Esophagus squamous epithelium (tissue), 5 donors: ENCODE data around the gene PCAT7. TPM values are rescaled to one million over a fixed set of nuclear protein-coding genes. Genes with fewer than 3 reads are reported as not detected.

Experiments
- DNase-seq: peaks from one replicate; lab custom pipeline; 2025; lab: John Stamatoyannopoulos, UW
- H3K27ac ChIP-seq, 4 donors: fragments of 200-600 bp; sonication (generic); one replicate each; pipeline ENCODE4 v1.5.1; 2016 to 2019; ENCODE audit warnings: mild to moderate bottlenecking in 1 of 4
- H3K27me3 ChIP-seq, 4 donors: fragments of 200-600 bp; sonication (generic); 1 replicate in 3 of 4; 2 replicates in 1 of 4; pipeline versions ENCODE4 v1.5.1 to v1.6.0; 2017 to 2021; ENCODE audit warnings: antibody characterized with exemption in 1 of 4
- H3K36me3 ChIP-seq, 3 donors: fragments of 200-600 bp; sonication (generic); one replicate each; pipeline ENCODE4 v1.5.1; 2016 to 2019
- H3K4me1 ChIP-seq, 3 donors: fragments of 200-600 bp; sonication (generic); one replicate each; pipeline ENCODE4 v1.5.1; 2017 to 2019
- H3K4me3 ChIP-seq, 4 donors: fragments of 200-600 bp; sonication (generic); 1 replicate in 3 of 4; 2 replicates in 1 of 4; pipeline ENCODE4 v1.5.1; 2016 to 2019; ENCODE audit warnings: mild to moderate bottlenecking in 2 of 4, moderate library complexity in 1 of 4
- H3K9me3 ChIP-seq, 3 donors: fragments of 200-600 bp; sonication (generic); one replicate each; pipeline ENCODE4 v1.5.1; 2016 to 2019
- POLR2A ChIP-seq, 4 donors: fragments of 450-650 bp; IDR thresholded peaks; one replicate each; pipeline ENCODE4 v1.6.1; 2017; ENCODE audit warnings: antibody characterized with exemption in 4 of 4, mild to moderate bottlenecking in 4 of 4, moderate library complexity in 3 of 4
- whole genome bisulfite sequencing, 2 donors: methylation state at CpG; one replicate each; pipeline ENCODE4 v1.1.5; 2018; 5-methylcytosine and 5-hydroxymethylcytosine counted together
- intact Hi-C: fragments of 100-400 bp; cut with DNase I; formaldehyde crosslinking; loops from one replicate; pipeline ENCODE4 v1.15.0; 2022
- total RNA-seq, 4 donors: library from RNA; depleted of rRNA; stranded (reverse); fragments of >200 nt; gene quantifications; one replicate each; pipeline ENCODE4 v1.1.0, GENCODE V29; 2016
- TF ChIP-seq, protein P1 (sequence below), 6 experiments: fragments of 450-650 bp in 4 of 6; fragments of 200-600 bp in 2 of 6; sonication (generic) in 2 of 6; IDR thresholded peaks; one replicate each; pipeline ENCODE4 v1.5.1; 2016 to 2019; ENCODE audit warnings: antibody characterized with exemption in 6 of 6, mild to moderate bottlenecking in 4 of 6, moderate library complexity in 4 of 6
- donor health status: DM: yes; HTN: yes; CAD: no.

Gene PCAT7
- total RNA-seq, 4 donors from 2014 or later, result not detected

DNA sequence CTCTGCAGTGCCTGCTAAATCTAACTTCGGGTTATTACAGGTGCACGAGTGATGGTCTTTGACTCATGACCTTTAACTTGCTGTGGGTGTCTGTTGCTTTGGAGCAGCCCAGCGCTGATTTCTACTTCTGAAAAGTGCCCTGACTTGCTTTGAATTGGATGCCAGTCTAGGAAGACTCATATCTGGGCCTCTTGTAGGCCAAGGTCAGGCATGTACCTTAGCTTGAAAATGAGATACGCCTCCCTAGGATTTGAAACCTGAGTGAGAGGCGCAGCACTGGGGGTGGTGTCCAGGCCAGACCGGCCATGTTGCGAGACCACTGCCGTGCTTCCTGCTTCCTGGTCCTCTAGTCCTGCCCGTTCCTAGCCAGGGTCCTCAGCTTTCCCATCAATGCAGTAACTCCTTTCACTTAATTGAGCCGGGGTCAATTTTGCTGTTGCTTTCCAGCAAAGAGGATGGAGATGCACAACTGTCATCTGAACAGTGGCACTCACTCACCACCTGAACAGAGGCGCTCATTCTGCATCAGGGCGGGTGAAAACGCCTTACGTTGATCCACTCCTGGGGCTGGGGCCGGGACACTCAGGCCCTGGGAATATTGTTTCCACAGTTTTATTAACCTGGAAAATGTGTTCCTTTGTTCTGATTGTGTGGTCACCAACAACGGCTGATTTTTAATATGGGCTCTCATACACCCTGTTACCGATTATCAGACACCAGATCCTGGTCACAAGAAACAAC, 14.3 kb downstream of the PCAT7 start:
- no peaks in the 10 kb centered on the region for H3K36me3 ChIP-seq
- TF ChIP-seq POLR2A (IDR thresholded peaks at IDR 0.05), result no peak
- TF ChIP-seq, protein P1, sequence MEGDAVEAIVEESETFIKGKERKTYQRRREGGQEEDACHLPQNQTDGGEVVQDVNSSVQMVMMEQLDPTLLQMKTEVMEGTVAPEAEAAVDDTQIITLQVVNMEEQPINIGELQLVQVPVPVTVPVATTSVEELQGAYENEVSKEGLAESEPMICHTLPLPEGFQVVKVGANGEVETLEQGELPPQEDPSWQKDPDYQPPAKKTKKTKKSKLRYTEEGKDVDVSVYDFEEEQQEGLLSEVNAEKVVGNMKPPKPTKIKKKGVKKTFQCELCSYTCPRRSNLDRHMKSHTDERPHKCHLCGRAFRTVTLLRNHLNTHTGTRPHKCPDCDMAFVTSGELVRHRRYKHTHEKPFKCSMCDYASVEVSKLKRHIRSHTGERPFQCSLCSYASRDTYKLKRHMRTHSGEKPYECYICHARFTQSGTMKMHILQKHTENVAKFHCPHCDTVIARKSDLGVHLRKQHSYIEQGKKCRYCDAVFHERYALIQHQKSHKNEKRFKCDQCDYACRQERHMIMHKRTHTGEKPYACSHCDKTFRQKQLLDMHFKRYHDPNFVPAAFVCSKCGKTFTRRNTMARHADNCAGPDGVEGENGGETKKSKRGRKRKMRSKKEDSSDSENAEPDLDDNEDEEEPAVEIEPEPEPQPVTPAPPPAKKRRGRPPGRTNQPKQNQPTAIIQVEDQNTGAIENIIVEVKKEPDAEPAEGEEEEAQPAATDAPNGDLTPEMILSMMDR (IDR thresholded peaks at IDR 0.05), result no peak
- H3K27me3 ChIP-seq, result peaks cover 0 to 6% (median 0%) of the 10 kb centered on the region in 4 donors
- H3K4me3 ChIP-seq, result no peak overlapping the region
- whole genome bisulfite sequencing, 2 donors, result 88 to 91% methylated on average over 16 to 17 of the region's 17 CpGs
- H3K27ac ChIP-seq, result no peak overlapping the region
- H3K9me3 ChIP-seq, result no peaks in the 10 kb centered on the region
- intact Hi-C loops, result no loop called here
- H3K4me1 ChIP-seq, result no peaks in the 10 kb centered on the region
- no peak for DNase-seq

DNA sequence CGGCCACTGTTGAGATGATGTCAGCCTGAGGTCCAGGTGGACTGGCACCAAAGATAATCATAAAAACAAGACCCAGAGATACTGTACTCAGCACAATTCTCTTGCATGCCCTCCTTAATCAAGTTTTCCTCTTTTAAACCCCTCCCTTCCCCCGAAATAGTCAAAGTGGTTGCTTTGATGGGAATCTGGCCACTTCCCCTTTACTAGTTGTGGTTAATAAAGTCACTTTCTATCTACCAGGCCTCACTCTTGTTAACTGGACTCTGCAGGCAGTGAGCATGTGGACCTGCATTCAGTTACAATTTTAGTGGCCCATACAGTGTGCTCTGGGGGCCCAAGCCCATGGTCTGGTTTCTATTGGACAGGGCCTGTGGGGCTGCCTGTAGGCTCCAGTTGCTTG, 21.2 kb downstream of the PCAT7 start:
- no peak overlapping the region for H3K4me3 ChIP-seq
- H3K4me1 ChIP-seq, result no peaks in the 10 kb centered on the region
- WGBS, 2 donors, result 87 to 93% methylated on average over 2 of the region's 2 CpGs
- no peak for DNase-seq
- intact Hi-C loops, result no loop called here
- peaks cover 0 to 5% (median 0%) of the 10 kb centered on the region in 4 donors for H3K27me3 ChIP-seq
- TF ChIP-seq, protein P1 (IDR thresholded peaks at IDR 0.05), result no peak
- TF ChIP-seq POLR2A (IDR thresholded peaks at IDR 0.05), result no peak
- no peak overlapping the region for H3K27ac ChIP-seq
- H3K9me3 ChIP-seq, result no peaks in the 10 kb centered on the region
- H3K36me3 ChIP-seq, result no peaks in the 10 kb centered on the region

DNA sequence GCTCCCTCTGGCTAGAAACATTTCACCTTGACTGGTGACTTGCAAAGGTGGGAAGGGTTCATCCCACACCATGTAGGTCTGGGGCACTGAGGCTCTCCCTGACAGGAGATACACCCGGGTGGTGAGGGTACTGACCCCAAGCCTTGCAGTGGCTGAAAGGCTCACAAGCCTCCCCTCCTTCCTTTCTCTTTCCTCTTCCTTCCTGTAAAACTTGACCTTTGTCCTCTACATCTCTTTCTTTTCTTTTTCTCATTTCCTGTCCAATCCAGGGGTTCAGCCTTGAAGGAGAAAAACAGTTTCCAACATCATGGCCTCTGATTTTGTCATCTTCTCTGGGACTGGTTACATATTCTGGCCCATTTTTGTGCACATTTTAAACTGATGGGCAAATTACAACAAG, 22.2 kb downstream of the PCAT7 start:
- no peak for DNase-seq
- Histone ChIP-seq H3K27ac (no peak overlapping the region), H3K4me1 (peaks cover 0 to 6% (median 0%) of the 10 kb centered on the region in 3 donors), H3K4me3 (no peak overlapping the region), H3K27me3 (no peaks in the 10 kb centered on the region), H3K9me3 (no peaks in the 10 kb centered on the region), H3K36me3 (no peaks in the 10 kb centered on the region)
- intact Hi-C loops, result no loop called here
- WGBS, 2 donors, result 0% methylated on average over 1 of the region's 1 CpG
- no peak for TF ChIP-seq POLR2A (IDR thresholded peaks at IDR 0.05)
- TF ChIP-seq, protein P1 (IDR thresholded peaks at IDR 0.05), result no peak

DNA sequence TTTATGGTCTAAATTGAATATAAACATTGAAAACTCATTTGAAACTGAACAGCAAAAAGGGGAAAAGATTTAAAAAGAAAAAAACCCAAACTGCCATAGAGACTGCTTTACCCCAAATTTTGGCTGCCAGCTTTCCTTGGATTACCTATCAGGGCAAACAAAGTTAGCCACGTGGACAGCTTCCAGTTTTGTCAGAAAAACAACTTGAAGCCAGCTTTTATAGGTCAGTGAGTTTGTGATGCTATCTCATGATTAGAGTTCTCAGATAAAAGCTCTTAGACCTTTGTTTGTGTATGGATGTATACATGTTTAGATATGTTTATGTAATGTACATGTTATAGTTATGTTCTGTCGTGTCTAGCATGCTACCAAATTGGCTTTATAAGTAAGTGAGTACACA, 22.7 kb downstream of the PCAT7 start:
- TF ChIP-seq POLR2A (IDR thresholded peaks at IDR 0.05), result no peak
- TF ChIP-seq, protein P1 (IDR thresholded peaks at IDR 0.05), result no peak
- intact Hi-C loops, result no loop called here
- no peaks in the 10 kb centered on the region for H3K9me3 ChIP-seq
- no peaks in the 10 kb centered on the region for H3K27me3 ChIP-seq
- H3K36me3 ChIP-seq, result no peaks in the 10 kb centered on the region
- DNase-seq, result no peak
- no peak overlapping the region for H3K27ac ChIP-seq
- H3K4me3 ChIP-seq, result no peak overlapping the region
- WGBS, 2 donors, result 32 to 33% methylated on average over 2 of the region's 2 CpGs
- peaks cover 0 to 6% (median 0%) of the 10 kb centered on the region in 3 donors for H3K4me1 ChIP-seq

DNA sequence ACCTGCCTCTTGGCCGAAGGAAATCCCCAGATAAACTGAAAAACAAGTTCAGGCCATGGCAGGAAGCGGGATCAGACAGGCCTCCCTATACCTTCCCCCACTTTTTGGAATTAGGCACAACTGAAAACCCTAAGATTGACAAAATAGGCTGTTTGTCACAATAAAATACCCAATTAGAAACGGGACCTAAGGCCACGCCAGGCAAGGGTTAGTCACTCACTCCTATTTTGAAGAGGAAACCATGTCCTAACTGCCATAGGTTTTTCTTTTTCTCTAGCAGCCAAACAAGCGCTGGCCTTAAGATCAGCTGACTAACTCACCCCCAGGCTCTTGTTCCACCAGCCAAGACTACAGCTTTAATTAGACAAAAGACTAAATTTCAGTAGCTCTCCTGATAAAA, 26.8 kb downstream of the PCAT7 start:
- Histone ChIP-seq H3K36me3 (no peaks in the 10 kb centered on the region), H3K27me3 (peaks cover 0 to 3% (median 0%) of the 10 kb centered on the region in 4 donors), H3K4me3 (no peak overlapping the region), H3K9me3 (no peaks in the 10 kb centered on the region), H3K27ac (no peak overlapping the region), H3K4me1 (peaks cover 0 to 6% (median 0%) of the 10 kb centered on the region in 3 donors)
- WGBS, 2 donors, result 47 to 52% methylated on average over 5 of the region's 5 CpGs
- DNase-seq, result no peak
- TF ChIP-seq POLR2A (IDR thresholded peaks at IDR 0.05), result no peak
- TF ChIP-seq, protein P1 (IDR thresholded peaks at IDR 0.05), result no peak
- intact Hi-C loops, result no loop called here
